OCI-LY3 (cell line): ENCODE results near the gene GPR146.

Experiments
- H2AFZ ChIP-seq: fragments of 200-600, 300-600 bp; shearing (Covaris generic); 2 replicates; pipeline ENCODE4 v1.6.0; 2014; ENCODE audit warnings: antibody characterized with exemption, low read depth, low read length
- H3K27ac ChIP-seq: fragments of 200-600, 300-600 bp; sonication (generic); 2 replicates; pipeline ENCODE4 v1.5.1; 2014; ENCODE audit warnings: mild to moderate bottlenecking, low read length, moderate library complexity, mixed read lengths
- H3K27me3 ChIP-seq: fragments of 200-600, 300-600 bp; sonication (generic); 2 replicates; pipeline ENCODE4 v1.6.1; 2014; ENCODE audit warnings: low read depth, low read length, mixed read lengths
- H3K36me3 ChIP-seq: fragments of 200-600, 300-600 bp; sonication (generic); replicated peaks from 2 replicates; pipeline ENCODE3; 2014; ENCODE audit warnings: low read depth, low read length, mixed read lengths
- H3K4me1 ChIP-seq: fragments of 300-600, 200-600 bp; sonication (generic); 2 replicates; pipeline ENCODE4 v1.6.1; 2014; ENCODE audit warnings: low read length, mixed read lengths
- H3K4me2 ChIP-seq: fragments of 200-600, 300-600 bp; sonication (generic); 2 replicates; pipeline ENCODE4 v1.6.1; 2014; ENCODE audit warnings: low read length, mixed read lengths
- H3K4me3 ChIP-seq: fragments of 300-600, 200-600 bp; sonication (generic); 2 replicates; pipeline ENCODE4 v1.5.1; 2014; ENCODE audit warnings: antibody characterized with exemption, mild to moderate bottlenecking, low read length, moderate library complexity
- H3K79me2 ChIP-seq: fragments of 300-600, 200-600 bp; shearing (Covaris generic); 2 replicates; pipeline ENCODE4 v1.6.1; 2014; ENCODE audit warnings: mild to moderate bottlenecking, low read length, mixed read lengths
- H3K9ac ChIP-seq: fragments of 300-600, 200-600 bp; shearing (Covaris generic); 2 replicates; pipeline ENCODE4 v1.6.0; 2014; ENCODE audit warnings: mild to moderate bottlenecking, low read length, moderate library complexity
- H3K9me3 ChIP-seq: fragments of 200-600, 300-600 bp; shearing (Covaris generic); 2 replicates; pipeline ENCODE4 v1.6.1; 2014; ENCODE audit warnings: low read length, mixed read lengths; ENCODE audit not compliant: insufficient read depth
- H4K20me1 ChIP-seq: fragments of 200-600, 300-600 bp; sonication (generic); 2 replicates; pipeline ENCODE4 v1.6.1; 2016; ENCODE audit warnings: low read length, mixed read lengths; ENCODE audit not compliant: insufficient read depth
- CTCF ChIP-seq: fragments of 200-600, 300-600 bp; sonication (generic); IDR thresholded peaks from 2 replicates; pipeline ENCODE4 v1.5.1; 2014; ENCODE audit warnings: antibody characterized with exemption, low read length, low read depth
- EZH2phosphoT487 ChIP-seq: fragments of 200-600 bp; shearing (Covaris generic); IDR thresholded peaks from 2 replicates; pipeline ENCODE4 v1.6.1; 2018; ENCODE audit warnings: antibody characterized with exemption, mixed run types, low read depth

Gene GPR146

GRCh38 chr7:1064581-1064980 lies 20.2 kb downstream of the GPR146 start:
- H3K4me3 ChIP-seq = no peak overlapping the region
- H4K20me1 ChIP-seq = no peaks in the 10 kb centered on the region
- peaks cover 24% of the 10 kb centered on the region for H3K4me1 ChIP-seq
- H3K27ac ChIP-seq = no peak overlapping the region
- H2AFZ ChIP-seq = no peak overlapping the region
- H3K79me2 ChIP-seq = no peaks in the 10 kb centered on the region
- H3K27me3 ChIP-seq = no peaks in the 10 kb centered on the region
- no peak overlapping the region for H3K9ac ChIP-seq
- no peaks in the 10 kb centered on the region for H3K9me3 ChIP-seq
- no peaks in the 10 kb centered on the region for H3K36me3 ChIP-seq
- no peak overlapping the region for H3K4me2 ChIP-seq
- TF ChIP-seq CTCF (no peak), EZH2phosphoT487 (no peak)

GRCh38 chr7:1065263-1065584 lies 20.9 kb downstream of the GPR146 start:
- Histone ChIP-seq H3K27me3 (no peaks in the 10 kb centered on the region), H3K9me3 (no peaks in the 10 kb centered on the region), H2AFZ (no peak overlapping the region), H3K4me2 (no peak overlapping the region), H4K20me1 (no peaks in the 10 kb centered on the region), H3K9ac (no peak overlapping the region), H3K36me3 (no peaks in the 10 kb centered on the region), H3K4me1 (peaks cover 24% of the 10 kb centered on the region), H3K79me2 (no peaks in the 10 kb centered on the region), H3K4me3 (no peak overlapping the region), H3K27ac (no peak overlapping the region)
- TF ChIP-seq EZH2phosphoT487 (no peak), CTCF (no peak)

- Histone ChIP-seq H4K20me1 (no peaks in the 10 kb centered on the region), H2AFZ (no peak overlapping the region), H3K79me2 (no peaks in the 10 kb centered on the region), H3K4me2 (peak overlapping the region; percentile 13; the same call in 1 of the 2 replicates), H3K27me3 (no peaks in the 10 kb centered on the region), H3K9me3 (no peaks in the 10 kb centered on the region), H3K4me1 (peaks cover 23% of the 10 kb centered on the region), H3K36me3 (no peaks in the 10 kb centered on the region), H3K27ac (no peak overlapping the region), H3K9ac (no peak overlapping the region), H3K4me3 (no peak overlapping the region)
- TF ChIP-seq CTCF (peak; percentile 55), EZH2phosphoT487 (no peak)
Observed at GRCh38 chr7:1065585-1066241, 21.4 kb downstream of the GPR146 start.

- Histone ChIP-seq H2AFZ (no peak overlapping the region), H3K27ac (no peak overlapping the region), H3K27me3 (no peaks in the 10 kb centered on the region), H3K4me2 (no peak overlapping the region), H3K79me2 (no peaks in the 10 kb centered on the region), H3K9ac (no peak overlapping the region), H4K20me1 (no peaks in the 10 kb centered on the region), H3K4me3 (no peak overlapping the region), H3K36me3 (no peaks in the 10 kb centered on the region), H3K4me1 (peaks cover 18% of the 10 kb centered on the region), H3K9me3 (no peaks in the 10 kb centered on the region)
- TF ChIP-seq EZH2phosphoT487 = no peak
- no peak for TF ChIP-seq CTCF
Observed at GRCh38 chr7:1066242-1066588, 21.9 kb downstream of the GPR146 start.
